GM21717 (cell line): ENCODE measurements around the gene RAB33B.
"Not testable (repeated sequence)": the region's sequence is repeated elsewhere in the genome, so short reads cannot be mapped to it uniquely, and the experiment has no call there.

ENCODE experiments used
- ATAC-seq: cut with Tn5 transposase; IDR thresholded peaks from one replicate; pipeline ENCODE4 v1.9.1; 2021; ENCODE audit warnings: mild to moderate bottlenecking, moderate library complexity; ENCODE audit not compliant: unreplicated experiment

RAB33B gene

DNA sequence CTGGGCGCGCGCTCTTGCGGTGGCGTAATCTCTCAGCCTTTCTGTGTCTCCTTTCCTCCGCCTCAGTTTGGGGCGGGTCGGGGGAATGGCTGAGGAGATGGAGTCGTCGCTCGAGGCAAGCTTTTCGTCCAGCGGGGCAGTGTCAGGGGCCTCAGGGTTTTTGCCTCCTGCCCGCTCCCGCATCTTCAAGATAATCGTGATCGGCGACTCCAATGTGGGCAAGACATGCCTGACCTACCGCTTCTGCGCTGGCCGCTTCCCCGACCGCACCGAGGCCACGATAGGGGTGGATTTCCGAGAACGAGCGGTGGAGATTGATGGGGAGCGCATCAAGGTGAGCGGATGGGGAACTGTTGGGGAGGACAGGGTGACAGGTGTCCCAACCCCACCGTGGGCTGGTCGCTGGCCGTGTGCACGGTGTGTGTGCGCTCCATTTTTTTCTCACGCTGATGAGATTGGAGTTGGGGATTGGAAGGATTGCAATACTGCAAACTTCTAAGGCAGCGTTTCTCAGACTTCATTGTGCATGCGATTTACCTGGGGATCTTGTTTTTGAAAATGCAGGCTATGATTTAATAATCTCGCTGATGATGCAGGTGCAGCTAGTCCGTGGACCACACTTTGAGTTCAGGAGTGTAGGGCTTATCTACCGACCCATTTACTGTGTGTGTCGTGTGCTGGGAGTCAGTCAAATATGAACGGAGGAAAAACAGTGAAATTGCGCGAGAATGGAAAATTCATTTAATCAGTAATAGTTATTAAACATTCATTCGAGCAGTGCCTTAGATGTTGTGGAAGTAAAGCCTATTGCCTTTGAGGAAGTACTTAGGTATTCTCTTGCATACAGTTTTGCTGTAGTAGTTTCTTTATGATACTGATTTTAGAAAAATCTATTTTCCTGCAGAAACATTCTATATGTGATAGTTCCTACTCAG, at the start of gene RAB33B:
RAB33B (plus strand) TSS at position 11 of the 935 bp plus-strand sequence; CDS start at position 86, 75 bp downstream.
- ATAC-seq = peak; percentile 4

DNA sequence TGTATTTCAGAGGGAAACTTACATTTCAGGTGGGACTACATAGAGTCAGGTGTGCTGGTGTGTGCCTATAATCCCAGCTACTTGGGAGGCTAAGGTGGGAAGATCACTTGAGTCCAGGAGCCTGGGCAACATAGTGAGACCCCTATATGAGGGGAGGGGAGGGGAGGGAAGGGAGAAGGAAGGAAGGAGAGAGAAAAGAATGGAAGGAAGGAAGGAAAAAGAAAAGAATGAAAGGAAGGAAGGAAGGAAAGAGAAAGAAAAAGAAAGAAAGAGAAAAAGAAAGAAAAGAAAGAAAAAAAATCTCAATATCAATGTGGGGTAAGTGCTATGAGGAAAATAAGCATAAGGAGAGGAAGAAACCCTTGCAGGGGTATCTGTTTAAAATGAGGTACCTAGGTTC, 43.6 kb upstream of the RAB33B start:
- ATAC-seq = no peak

DNA sequence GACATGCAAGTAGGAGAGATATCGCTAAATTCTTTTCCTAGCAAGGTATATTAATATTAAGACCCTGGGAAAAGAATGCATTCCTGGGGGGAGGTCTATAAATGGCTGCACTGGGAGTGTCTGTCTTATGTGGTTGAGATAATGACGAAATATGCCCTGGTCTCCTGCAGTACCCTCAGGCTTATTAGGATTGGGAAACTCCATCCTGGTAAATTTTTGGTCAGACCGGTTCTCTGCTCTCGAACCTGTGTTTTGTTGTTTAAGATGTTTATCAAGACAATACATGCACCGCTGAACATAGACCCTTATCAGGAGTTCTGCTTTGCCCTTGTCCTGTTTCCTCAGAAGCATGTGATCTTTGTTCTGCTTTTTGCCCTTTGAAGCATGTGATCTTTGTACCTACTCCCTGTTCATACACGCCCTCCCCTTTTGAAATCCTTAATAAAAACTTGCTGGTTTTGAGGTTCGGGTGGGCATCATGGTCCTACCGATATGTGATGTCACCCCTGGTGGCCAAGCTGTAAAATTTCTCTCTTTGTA, 39.2 kb upstream of the RAB33B start:
- ATAC-seq = not testable (repeated sequence)

DNA sequence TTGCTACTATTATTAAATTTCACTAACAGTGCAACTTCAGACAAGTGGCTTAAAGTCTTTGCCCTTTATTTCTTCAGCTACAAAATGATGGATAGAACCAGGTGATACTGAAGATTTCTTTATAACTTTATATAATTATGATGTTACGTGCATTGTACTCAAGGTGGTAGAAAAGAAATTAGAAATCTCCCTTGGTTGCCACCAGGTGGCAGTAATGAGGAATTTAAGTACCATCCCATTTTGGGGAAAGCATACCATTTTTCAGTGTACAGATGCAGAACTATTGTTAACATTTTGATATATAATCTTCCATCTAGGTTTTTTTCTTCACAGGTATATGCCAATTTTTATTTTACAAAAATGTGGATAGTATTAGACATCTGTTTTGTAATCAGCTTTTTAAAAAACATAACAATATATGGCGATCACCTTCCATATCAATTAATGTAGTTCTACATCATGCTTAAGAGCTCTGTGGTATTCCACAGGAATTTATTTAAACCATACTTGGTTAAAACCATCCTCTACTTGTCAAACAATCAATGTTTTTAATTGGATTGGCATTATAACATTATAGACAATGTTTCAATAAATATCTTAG, 37.7 kb upstream of the RAB33B start:
- ATAC-seq = no peak

DNA sequence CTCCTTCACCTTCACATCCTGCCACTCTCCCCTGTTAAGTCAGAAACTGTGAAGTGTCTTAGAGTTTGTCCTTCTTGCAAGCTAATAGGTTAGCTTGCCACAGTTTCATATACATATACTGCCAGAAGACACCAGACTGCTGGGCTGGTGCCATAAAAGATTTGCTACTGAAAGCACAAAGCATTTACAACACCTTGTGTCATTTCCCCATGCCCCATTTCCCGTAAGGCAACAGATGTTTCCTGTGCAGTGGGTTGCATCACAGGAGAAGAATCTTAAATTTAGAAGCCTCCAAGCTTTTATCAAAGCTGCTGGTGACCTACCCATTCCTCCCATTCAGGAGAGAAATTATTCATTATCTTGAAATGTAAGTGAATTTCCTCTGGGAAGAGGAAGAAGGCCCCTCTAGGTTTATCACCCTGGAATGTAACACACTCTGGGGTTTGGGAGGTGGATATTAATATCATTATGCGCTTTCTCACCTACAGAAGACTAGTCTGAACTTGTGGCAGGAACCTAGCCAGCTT, 34.5 kb upstream of the RAB33B start:
- peak; percentile 81 for ATAC-seq

DNA sequence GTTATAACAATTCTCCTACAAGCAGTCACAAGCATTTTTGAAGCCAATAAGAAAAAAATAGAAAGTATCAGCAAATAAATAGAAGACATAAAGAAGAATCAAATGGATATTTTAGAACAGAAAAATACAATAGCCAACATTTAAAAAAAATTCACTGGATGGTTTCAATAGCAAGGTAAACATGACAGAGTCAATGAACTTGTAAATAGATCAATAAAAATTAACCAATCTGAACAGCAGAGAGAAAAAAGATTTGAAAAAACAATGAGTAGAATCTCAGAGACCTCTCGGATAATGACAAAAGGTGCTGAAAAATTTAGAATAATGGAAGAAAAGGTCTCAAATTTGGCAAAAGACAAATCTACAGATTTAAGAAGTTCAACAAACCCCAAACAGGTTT, 33.3 kb upstream of the RAB33B start:
- ATAC-seq = no peak

DNA sequence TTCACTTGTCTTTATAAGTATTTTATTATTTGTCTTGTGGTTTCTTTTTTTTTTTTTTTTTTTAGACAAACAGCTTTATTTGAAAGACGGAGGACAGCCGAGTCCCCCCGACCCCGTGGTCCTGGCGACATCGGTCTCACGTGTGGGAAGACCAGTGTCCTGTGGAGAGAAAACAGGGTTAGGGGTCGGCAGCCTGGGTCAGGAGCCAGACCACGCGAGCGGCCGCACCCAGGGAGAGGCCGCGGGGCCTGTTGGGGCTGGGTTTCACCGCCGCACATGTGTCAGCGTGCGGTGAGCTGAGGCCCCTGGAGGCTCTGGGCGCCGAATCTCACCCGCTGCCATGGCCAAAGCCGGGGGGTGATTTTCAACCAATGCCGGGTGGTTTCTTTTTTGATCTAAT, 17.8 kb upstream of the RAB33B start:
- no peak for ATAC-seq

DNA sequence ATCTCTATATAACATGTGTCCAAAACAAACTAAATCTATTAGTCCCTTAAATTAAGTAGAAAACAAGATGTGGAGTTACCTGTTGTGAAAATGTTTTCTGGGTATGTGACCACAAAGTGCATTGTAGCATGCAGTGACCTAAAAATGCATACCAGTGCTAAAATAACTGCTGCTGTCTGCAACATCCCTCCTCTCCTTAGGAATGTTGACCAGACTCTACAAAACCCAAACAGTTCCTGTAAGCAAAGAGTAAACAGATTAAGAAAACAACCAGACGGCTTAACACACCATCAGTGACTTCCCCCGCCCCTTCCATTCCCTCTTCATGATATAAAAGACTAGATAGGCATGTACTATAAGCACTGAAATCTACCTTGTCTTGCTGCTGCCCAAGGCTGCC, 15.8 kb upstream of the RAB33B start:
- ATAC-seq = no peak

DNA sequence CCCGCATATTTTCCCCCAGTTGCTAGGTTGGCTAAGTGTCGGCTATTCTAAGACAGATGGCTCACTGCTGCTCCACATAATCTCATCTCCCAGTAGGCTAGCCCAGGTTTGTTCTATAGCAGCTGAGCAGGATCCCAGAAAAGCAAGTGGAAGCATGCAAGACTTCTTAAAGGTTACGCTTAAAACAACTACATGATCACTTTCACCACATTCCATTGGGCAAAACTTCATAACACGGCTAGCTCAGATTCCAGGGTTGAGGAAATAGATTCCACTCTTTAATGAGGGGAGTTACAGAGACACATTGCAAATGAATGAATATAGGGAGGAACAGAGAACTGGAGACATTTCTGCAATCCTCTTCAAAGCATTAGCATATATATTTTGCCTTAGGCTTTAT, 12.9 kb upstream of the RAB33B start:
- no peak for ATAC-seq

DNA sequence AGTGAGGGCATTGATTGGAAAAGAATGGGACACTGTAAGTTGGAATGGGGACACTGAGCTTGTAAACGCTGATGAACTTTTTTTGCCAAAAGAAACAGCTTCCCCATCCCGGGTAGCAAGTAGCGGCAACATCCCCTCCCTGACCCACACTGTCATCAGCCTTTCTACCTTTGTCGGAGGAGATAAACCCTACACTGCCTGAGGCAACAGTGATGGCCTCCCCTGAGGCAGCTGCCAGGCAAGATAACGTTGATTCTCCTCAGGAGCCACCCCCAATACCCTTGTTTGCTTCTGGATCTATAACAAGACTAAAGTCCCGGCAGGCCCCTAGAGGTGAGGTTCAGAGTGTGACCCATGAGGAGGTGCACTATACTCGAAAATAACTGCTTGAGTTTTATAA, 10.3 kb upstream of the RAB33B start:
- no peak for ATAC-seq

DNA sequence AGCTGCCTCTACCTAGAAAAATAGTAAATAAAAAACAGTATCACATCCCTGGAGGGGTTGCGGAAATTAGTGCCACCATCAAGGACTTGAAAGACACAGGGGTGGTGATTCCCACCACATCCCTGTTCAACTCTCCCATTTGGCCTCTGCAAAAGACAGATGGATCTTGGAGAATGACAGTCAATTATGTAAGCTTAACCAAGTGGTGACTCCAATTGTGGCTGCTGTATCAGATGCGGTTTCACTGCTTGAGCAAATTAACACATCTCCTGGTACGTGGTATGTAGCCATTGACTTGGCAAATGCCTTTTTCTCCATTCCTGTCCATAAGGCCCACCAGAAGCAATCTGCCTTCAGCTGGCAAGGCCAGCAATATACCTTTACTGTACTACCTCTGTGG, 9.0 kb upstream of the RAB33B start:
- not testable (repeated sequence) for ATAC-seq

DNA sequence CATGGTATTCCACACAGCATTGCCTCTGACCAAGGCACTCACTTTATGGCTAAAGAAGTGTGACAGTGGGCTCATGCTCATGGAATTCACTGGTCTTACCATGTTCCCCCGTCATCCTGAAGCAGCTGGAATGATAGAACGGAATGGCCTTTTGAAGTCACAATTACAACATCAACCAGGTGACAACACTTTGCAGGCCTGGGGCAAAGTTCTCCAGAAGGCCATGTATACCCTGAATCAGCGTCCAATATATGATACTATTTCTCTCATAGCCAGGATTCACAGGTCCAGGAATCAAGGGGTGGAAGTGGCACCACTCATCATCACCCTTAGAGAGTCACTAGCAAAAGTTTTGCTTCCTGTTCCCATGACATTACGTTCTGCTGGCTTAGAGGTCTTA, 6.8 kb upstream of the RAB33B start:
- ATAC-seq = not testable (repeated sequence)

DNA sequence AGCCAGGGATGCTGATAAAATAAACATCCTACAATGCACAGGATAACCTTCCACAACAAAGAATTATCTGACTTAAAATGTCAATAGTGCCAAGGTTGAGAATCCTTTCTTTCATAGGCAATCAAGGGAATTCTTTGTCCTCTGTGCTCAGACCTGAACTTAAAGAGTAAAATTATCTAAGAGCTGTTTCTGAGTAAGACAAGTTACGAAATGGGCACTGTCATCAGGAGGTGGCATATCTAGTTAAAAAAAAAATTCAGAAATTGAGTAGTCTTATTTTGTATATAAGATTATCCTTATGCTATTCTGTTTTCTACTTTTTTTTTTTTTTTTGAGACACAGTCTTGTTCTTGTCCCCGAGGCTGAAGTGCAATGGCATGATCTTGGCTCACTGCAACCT, 3.3 kb upstream of the RAB33B start:
- no peak for ATAC-seq

DNA sequence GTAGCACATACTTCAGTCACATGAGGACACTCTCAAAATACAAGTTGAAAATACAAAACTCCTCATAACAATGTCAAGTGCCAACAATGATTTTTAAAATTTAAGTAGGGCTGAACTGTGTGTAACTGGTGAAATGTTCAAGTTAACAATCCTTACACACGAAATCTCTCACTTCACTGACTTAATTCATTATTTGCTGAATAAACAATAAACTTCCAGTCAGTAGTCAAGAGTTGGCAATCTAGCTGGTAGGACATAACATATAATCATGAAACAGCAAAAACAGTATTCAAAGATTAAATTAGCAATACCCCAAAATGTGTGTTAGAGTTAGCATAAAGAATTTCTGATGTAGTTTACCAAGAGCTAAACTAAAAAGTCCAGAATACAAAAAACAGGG, 1.9 kb upstream of the RAB33B start:
- no peak for ATAC-seq

DNA sequence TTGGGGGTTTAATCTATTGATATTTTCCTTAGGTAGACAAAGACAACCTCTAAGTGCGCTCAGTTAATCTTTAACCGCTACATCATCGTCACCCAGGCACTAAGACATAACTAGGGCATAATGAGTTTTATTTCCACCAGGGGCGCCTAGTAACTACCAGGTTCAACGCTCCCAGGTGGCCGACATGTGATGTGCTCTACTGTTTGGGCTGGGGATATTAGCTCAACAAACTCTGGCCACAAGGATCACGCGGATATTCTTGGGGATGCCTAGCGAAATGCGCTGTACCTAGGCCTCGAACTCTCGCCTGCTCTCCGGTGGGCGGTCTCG, 915 bp upstream of the RAB33B start:
- ATAC-seq = peak; percentile 55

DNA sequence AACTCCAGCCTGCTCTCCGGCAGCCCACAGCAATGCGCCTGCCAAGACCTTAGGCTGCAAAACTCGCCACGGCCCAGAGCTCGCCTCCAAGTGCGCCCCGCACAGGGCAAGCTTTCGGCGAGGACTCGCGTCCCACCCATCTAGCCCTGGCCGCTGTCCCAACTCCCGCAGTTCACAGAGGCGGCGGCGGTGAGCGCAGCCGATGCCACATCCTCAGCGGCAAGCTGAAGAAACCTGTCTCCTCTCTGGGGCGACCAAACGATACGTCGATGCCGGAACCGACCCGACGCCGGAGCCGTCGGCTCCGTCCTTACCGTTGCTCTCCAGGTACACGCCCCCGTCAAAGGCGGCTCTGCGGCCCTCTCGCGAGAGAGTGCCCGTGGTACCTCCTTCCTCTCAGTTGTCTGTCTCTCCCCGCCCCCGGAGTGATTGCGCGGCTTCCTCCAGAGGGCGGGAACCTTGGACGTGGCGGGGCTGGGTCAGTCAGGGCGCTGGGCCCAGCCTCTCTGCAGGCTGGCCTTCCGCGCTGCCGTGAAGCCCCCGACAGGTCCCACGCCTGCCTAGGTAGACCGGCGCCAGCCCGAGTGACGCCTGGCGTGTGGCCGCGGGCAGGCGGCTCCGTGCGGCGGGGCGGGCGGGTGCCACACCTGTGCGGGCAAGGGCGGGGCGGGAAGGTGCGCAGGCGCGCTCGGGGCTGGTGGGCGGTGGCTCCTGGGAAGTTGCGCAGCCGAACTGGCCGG, 380 bp upstream of the RAB33B start:
- peak; percentile 90 for ATAC-seq

DNA sequence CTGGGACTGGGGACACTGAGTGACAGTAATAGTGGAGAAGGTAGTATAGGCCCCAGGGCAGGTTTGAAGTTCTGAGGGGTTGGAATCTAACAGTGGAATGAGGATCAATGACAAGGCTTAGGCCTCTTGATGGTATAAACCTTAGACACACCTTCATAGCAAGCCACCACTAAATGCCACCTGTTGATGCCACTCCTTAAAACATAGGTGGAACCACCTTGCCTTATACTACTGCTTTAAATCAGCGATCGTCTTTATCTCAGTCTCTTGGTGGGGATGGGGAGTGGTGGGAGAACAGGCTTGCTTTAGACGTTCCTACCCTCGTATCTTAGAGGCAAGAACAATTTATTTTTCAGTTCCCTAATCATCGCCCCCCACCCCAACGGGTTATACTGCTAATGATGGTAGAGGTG, 1.2 kb downstream of the RAB33B start:
- ATAC-seq = no peak

DNA sequence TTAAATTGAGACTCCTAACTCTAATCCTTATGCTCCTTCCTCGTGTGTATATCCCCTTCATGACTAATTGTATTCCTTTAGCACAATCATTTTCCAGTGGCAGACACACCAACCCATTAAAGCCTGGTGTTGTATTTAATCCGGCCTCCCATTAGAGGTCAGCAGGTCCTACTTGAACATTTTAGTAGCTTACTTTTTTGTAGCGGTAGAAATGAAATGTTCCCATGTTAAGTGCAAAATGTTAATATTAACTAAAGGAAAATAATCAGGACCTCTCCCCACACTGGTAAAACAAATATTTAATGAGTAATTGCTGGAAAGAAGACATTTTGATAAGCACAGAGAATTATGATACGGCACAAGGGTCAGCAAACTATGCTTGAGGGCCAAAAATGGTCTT, 3.4 kb downstream of the RAB33B start:
- no peak for ATAC-seq

DNA sequence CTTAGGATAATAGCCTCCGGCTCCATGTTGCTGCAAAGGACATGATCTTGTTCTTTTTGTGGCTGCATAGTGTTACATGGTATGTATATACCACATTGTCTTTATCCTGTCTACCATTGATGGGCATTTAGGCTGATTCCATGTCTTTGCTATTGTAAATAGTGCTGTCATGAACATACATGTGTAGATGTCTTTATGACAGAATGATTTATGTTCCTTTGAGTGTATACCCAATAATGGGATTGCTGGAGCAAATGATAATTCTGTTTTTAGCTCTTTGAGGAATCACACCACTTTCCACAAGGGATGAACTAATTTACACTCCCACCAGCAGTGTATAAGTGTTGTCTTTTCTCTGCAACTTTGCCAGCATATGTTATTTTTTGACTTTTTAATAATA, 4.6 kb downstream of the RAB33B start:
- ATAC-seq = no peak

DNA sequence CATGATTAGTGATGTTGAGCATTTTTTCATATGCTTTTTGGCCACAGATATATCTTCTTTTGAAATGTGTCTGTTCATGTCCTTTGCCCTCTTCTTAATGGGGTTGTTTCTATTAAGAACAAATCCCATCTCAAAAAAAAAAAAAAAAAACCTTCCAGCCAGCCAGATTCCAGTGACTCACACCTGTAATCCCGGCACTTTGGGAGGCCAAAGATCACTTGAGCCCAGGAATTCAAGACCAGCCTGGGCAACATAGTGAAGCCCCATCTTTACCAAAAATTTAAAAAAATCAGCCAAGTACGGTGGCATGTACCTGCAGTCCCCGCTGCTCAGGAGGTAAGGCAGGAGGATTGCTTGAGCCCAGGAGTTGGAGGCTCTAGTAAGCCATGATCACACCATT, 5.1 kb downstream of the RAB33B start:
- no peak for ATAC-seq

DNA sequence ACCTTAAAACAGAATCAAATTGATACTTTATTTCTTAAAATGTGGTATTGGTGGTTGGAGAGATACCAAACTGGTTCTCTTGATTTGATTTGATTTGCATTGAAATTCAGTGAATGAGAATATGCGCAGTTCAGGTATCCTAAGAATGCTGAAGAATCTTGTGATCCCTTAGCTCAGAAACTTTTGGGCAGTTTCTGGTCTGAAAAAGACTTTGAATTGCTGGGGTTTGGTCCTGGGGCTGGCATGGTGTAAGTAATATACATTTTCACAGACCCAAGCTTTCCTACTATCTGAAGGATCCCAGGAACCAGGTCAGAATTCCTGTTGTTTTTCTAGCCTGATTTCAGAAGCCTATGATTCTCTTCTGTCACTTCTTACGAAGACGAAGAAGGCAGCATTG, 6.6 kb downstream of the RAB33B start:
- ATAC-seq = no peak
